GM23338 (cell line): ENCODE results near the gene KRT7. TPM values are rescaled to one million over a fixed set of nuclear protein-coding genes. Genes with fewer than 3 reads are reported as not detected.

Experiments used
- ATAC-seq: fragments of 200-7000 bp; cut with Tn5 transposase; 3 replicates; pipeline ENCODE4 v1.9.1; 2020
- DNase-seq: peaks from one replicate; pipeline ENCODE4 v3.0.0-alpha.2; 2015; ENCODE audit warnings: low spot score
- H2AFZ ChIP-seq: fragments of 200-600 bp; sonication (generic); 2 replicates; pipeline ENCODE4 v1.8.0; 2016; ENCODE audit warnings: antibody characterized with exemption, mild to moderate bottlenecking, moderate library complexity
- H3F3A ChIP-seq: fragments of 200-600 bp; sonication (generic); replicated peaks from 2 replicates; pipeline ENCODE4 v1.8.0; 2017; ENCODE audit warnings: antibody characterized with exemption, mixed run types, low read depth
- H3K27ac ChIP-seq: fragments of 200-600 bp; sonication (generic); 2 replicates; pipeline ENCODE4 v1.6.1; 2016; ENCODE audit warnings: low read depth
- H3K27me3 ChIP-seq: fragments of 200-600 bp; sonication (generic); 2 replicates; pipeline ENCODE4 v1.8.0; 2016; ENCODE audit warnings: mild to moderate bottlenecking, mixed run types, moderate library complexity; ENCODE audit not compliant: insufficient read depth
- H3K36me3 ChIP-seq: fragments of 200-600 bp; sonication (generic); 2 replicates; pipeline ENCODE4 v1.8.0; 2016; ENCODE audit warnings: mild to moderate bottlenecking; ENCODE audit not compliant: insufficient read depth
- H3K4me1 ChIP-seq: fragments of 200-600 bp; sonication (generic); 2 replicates; pipeline ENCODE4 v1.8.0; 2016; ENCODE audit warnings: mild to moderate bottlenecking, moderate library complexity; ENCODE audit not compliant: insufficient read depth
- H3K4me2 ChIP-seq: fragments of 200-600 bp; sonication (generic); 2 replicates; pipeline ENCODE4 v1.7.1; 2017; ENCODE audit warnings: mixed run types
- H3K4me3 ChIP-seq: fragments of 200-600 bp; sonication (generic); 2 replicates; pipeline ENCODE4 v1.6.1; 2016; ENCODE audit warnings: mixed run types
- H3K79me2 ChIP-seq: fragments of 200-600 bp; sonication (generic); replicated peaks from 2 replicates; pipeline ENCODE4 v1.8.0; 2017; ENCODE audit warnings: mild to moderate bottlenecking; ENCODE audit not compliant: insufficient read depth
- H3K9me2 ChIP-seq: fragments of 200-600 bp; sonication (generic); 2 replicates; pipeline ENCODE4 v1.8.0; 2017; ENCODE audit not compliant: insufficient read depth
- H4K20me1 ChIP-seq: fragments of 200-600 bp; sonication (generic); replicated peaks from 2 replicates; pipeline ENCODE4 v1.8.0; 2017; ENCODE audit warnings: mild to moderate bottlenecking; ENCODE audit not compliant: insufficient read depth
- H3K27ac Mint-ChIP-seq: 2 replicates; pipeline ENCODE4 v1.8.0; 2020; ENCODE audit warnings: inconsistent platforms, mild to moderate bottlenecking, moderate library complexity, mixed read lengths
- H3K27me3 Mint-ChIP-seq: 3 replicates; pipeline ENCODE4 v1.8.0; 2022; ENCODE audit warnings: low read depth, mild to moderate bottlenecking, moderate library complexity, mixed read lengths, inconsistent platforms; ENCODE audit not compliant: insufficient read depth, poor library complexity
- H3K36me3 Mint-ChIP-seq: 3 replicates; pipeline ENCODE4 v1.8.0; 2021; ENCODE audit warnings: low read depth, mild to moderate bottlenecking, inconsistent platforms, moderate library complexity, mixed read lengths
- H3K4me1 Mint-ChIP-seq: 3 replicates; pipeline ENCODE4 v1.8.0; 2020; ENCODE audit warnings: mild to moderate bottlenecking, inconsistent platforms, mixed read lengths
- H3K4me3 Mint-ChIP-seq: 3 replicates; pipeline ENCODE4 v1.8.0; 2021; ENCODE audit warnings: moderate library complexity, mild to moderate bottlenecking, inconsistent platforms, mixed read lengths
- H3K9me3 Mint-ChIP-seq: 3 replicates; pipeline ENCODE4 v1.8.0; 2020; ENCODE audit warnings: moderate library complexity, mild to moderate bottlenecking, inconsistent platforms, mixed read lengths
- CREB1 ChIP-seq: fragments of 250-450 bp; sonication (Bioruptor Pico); IDR thresholded peaks from 2 replicates; pipeline ENCODE4 v1.5.0; 2020; ENCODE audit warnings: low read depth, mild to moderate bottlenecking, moderate library complexity
- CTCF ChIP-seq, 2 experiments: fragments of 200-600 bp in 1 of 2; sonication (generic) in 1 of 2; conservative IDR thresholded peaks; 2 replicates each; pipeline versions ENCODE4 v1.5.1 to v1.6.1; 2016 to 2017; ENCODE audit warnings: antibody characterized with exemption in 2 of 2, low read depth in 2 of 2, mild to moderate bottlenecking in 2 of 2, moderate library complexity in 1 of 2
- ETS1 ChIP-seq: IDR thresholded peaks from 2 replicates; pipeline ENCODE4 v1.6.1; 2016; ENCODE audit warnings: antibody characterized with exemption
- EZH2phosphoT487 ChIP-seq: fragments of 200-600 bp; sonication (generic); IDR thresholded peaks from one replicate; pipeline ENCODE4 v1.8.1; 2018; ENCODE audit warnings: antibody characterized with exemption; ENCODE audit not compliant: unreplicated experiment
- JUNB ChIP-seq: IDR thresholded peaks from one replicate; pipeline ENCODE4 v1.6.1; 2016; ENCODE audit warnings: antibody characterized with exemption; ENCODE audit not compliant: unreplicated experiment
- NANOG ChIP-seq: IDR thresholded peaks from 2 replicates; pipeline ENCODE4 v1.6.1; 2016; ENCODE audit warnings: antibody characterized with exemption, borderline replicate concordance
- POLR2AphosphoS5 ChIP-seq: IDR thresholded peaks from 2 replicates; pipeline ENCODE4 v1.6.1; 2016; ENCODE audit warnings: antibody characterized with exemption, low read depth
- STAT1 ChIP-seq: IDR thresholded peaks from one replicate; pipeline ENCODE4 v1.6.1; 2016; ENCODE audit warnings: antibody characterized with exemption; ENCODE audit not compliant: unreplicated experiment
- ZNF114 ChIP-seq: fragments of 250-450 bp; sonication (Bioruptor Pico); IDR thresholded peaks from 2 replicates; pipeline ENCODE4 v1.5.0; 2020; ENCODE audit warnings: mild to moderate bottlenecking, moderate library complexity
- ZNF331 ChIP-seq: fragments of 250-450 bp; sonication (Bioruptor Pico); IDR thresholded peaks from 2 replicates; pipeline ENCODE4 v1.5.0; 2020; ENCODE audit warnings: low read depth, mild to moderate bottlenecking, moderate library complexity
- polyA plus RNA-seq: library from polyadenylated mRNA; unstranded; fragments of >200 nt; fragmentation: Nextera tagmentation; extraction: Ambion mirVana; gene quantifications from 2 replicates; pipeline ENCODE4 v1.2.1, GENCODE V29; 2016
- total RNA-seq: library from RNA; depleted of rRNA; stranded (reverse); fragments of >200 nt; shearing (Covaris generic); gene quantifications from 2 replicates; pipeline ENCODE4 v1.2.3, GENCODE V29; 2014
- TF ChIP-seq, protein P1 (sequence below): fragments of 250-450 bp; sonication (Bioruptor Pico); IDR thresholded peaks from 2 replicates; pipeline ENCODE4 v1.5.0; 2020; ENCODE audit warnings: mild to moderate bottlenecking, moderate library complexity

Gene KRT7
- total and polyA plus RNA-seq, 2 experiments from 2014 or later, result 6.5 to 9.4 TPM

- TF ChIP-seq ETS1, result no peak
- TF ChIP-seq ZNF114 (CRISPR knock-in tag), result no peak
- no peak for TF ChIP-seq NANOG
- no peak for TF ChIP-seq STAT1
- no peak for TF ChIP-seq CREB1
- no peak for TF ChIP-seq EZH2phosphoT487
Observed at GRCh38 chr12:52243259-52243855, 10.3 kb downstream of the KRT7 start (continued).

- H3F3A ChIP-seq, result no peaks in the 10 kb centered on the region
- Mint-ChIP-seq H3K4me1 (peaks cover 35% of the 10 kb centered on the region), H3K27me3 (peaks cover 22% of the 10 kb centered on the region), H3K9me3 (no peaks in the 10 kb centered on the region), H3K36me3 (peaks cover 8% of the 10 kb centered on the region; the same call in 1 of the 3 replicates), H3K27ac (no peak overlapping the region; the same call in 1 of the 2 replicates), H3K4me3 (no peak overlapping the region)
- H3K9me2 ChIP-seq, result no peaks in the 10 kb centered on the region
- TF ChIP-seq CREB1, result no peak
- no peak for TF ChIP-seq CTCF (conservative IDR thresholded peaks at IDR 0.05; ENCODE audit: low read depth in 2 of 2)
- no peak for TF ChIP-seq JUNB
- no peak for TF ChIP-seq ETS1
- TF ChIP-seq NANOG, result no peak
- TF ChIP-seq EZH2phosphoT487, result no peak
- no peak for TF ChIP-seq ZNF331 (CRISPR knock-in tag)
- TF ChIP-seq, protein P1, sequence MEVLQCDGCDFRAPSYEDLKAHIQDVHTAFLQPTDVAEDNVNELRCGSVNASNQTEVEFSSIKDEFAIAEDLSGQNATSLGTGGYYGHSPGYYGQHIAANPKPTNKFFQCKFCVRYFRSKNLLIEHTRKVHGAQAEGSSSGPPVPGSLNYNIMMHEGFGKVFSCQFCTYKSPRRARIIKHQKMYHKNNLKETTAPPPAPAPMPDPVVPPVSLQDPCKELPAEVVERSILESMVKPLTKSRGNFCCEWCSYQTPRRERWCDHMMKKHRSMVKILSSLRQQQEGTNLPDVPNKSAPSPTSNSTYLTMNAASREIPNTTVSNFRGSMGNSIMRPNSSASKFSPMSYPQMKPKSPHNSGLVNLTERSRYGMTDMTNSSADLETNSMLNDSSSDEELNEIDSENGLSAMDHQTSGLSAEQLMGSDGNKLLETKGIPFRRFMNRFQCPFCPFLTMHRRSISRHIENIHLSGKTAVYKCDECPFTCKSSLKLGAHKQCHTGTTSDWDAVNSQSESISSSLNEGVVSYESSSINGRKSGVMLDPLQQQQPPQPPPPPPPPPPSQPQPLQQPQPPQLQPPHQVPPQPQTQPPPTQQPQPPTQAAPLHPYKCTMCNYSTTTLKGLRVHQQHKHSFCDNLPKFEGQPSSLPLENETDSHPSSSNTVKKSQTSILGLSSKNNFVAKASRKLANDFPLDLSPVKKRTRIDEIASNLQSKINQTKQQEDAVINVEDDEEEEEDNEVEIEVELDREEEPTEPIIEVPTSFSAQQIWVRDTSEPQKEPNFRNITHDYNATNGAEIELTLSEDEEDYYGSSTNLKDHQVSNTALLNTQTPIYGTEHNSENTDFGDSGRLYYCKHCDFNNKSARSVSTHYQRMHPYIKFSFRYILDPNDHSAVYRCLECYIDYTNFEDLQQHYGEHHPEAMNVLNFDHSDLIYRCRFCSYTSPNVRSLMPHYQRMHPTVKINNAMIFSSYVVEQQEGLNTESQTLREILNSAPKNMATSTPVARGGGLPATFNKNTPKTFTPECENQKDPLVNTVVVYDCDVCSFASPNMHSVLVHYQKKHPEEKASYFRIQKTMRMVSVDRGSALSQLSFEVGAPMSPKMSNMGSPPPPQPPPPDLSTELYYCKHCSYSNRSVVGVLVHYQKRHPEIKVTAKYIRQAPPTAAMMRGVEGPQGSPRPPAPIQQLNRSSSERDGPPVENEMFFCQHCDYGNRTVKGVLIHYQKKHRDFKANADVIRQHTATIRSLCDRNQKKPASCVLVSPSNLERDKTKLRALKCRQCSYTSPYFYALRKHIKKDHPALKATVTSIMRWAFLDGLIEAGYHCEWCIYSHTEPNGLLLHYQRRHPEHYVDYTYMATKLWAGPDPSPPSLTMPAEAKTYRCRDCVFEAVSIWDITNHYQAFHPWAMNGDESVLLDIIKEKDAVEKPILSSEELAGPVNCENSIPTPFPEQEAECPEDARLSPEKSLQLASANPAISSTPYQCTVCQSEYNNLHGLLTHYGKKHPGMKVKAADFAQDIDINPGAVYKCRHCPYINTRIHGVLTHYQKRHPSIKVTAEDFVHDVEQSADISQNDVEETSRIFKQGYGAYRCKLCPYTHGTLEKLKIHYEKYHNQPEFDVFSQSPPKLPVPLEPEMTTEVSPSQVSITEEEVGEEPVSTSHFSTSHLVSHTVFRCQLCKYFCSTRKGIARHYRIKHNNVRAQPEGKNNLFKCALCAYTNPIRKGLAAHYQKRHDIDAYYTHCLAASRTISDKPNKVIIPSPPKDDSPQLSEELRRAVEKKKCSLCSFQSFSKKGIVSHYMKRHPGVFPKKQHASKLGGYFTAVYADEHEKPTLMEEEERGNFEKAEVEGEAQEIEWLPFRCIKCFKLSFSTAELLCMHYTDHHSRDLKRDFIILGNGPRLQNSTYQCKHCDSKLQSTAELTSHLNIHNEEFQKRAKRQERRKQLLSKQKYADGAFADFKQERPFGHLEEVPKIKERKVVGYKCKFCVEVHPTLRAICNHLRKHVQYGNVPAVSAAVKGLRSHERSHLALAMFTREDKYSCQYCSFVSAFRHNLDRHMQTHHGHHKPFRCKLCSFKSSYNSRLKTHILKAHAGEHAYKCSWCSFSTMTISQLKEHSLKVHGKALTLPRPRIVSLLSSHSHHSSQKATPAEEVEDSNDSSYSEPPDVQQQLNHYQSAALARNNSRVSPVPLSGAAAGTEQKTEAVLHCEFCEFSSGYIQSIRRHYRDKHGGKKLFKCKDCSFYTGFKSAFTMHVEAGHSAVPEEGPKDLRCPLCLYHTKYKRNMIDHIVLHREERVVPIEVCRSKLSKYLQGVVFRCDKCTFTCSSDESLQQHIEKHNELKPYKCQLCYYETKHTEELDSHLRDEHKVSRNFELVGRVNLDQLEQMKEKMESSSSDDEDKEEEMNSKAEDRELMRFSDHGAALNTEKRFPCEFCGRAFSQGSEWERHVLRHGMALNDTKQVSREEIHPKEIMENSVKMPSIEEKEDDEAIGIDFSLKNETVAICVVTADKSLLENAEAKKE (CRISPR knock-in tag), result no peak
- no peak for TF ChIP-seq STAT1
- no peak for TF ChIP-seq POLR2AphosphoS5
- no peak for TF ChIP-seq ZNF114 (CRISPR knock-in tag)
- H2AFZ ChIP-seq, result no peak overlapping the region
- no peak overlapping the region for H3K27ac ChIP-seq
- no peaks in the 10 kb centered on the region for H3K4me1 ChIP-seq
- no peaks in the 10 kb centered on the region for H3K36me3 ChIP-seq
- H3K79me2 ChIP-seq, result no peaks in the 10 kb centered on the region
- ATAC-seq (no peak), DNase-seq (no peak)
- no peak overlapping the region for H3K4me3 ChIP-seq
- no peak overlapping the region for H3K4me2 ChIP-seq
- 0 out of 2 replicates have a peak, but pooled peaks cover under 1% of the 10 kb centered on the region for H3K27me3 ChIP-seq
- no peaks in the 10 kb centered on the region for H4K20me1 ChIP-seq
Observed at GRCh38 chr12:52243856-52244614, 11.0 kb downstream of the KRT7 start.
